HG03095 (cell line): ENCODE results near the gene ZC3H4.
"Not testable (repeated sequence)": the region's sequence is repeated elsewhere in the genome, so short reads cannot be mapped to it uniquely, and the experiment has no call there.

ENCODE experiments used
- ATAC-seq: cut with Tn5 transposase; IDR thresholded peaks from one replicate; pipeline ENCODE4 v1.9.1; 2021; ENCODE audit warnings: moderate library complexity; ENCODE audit not compliant: unreplicated experiment

ZC3H4 gene

GRCh38 chr19:47086280-47086679 is 27.3 kb downstream of the ZC3H4 start:
- no peak for ATAC-seq

- no peak for ATAC-seq
Measured at GRCh38 chr19:47084879-47085439, 28.6 kb downstream of the ZC3H4 start.

GRCh38 chr19:47082493-47082892 is 31.1 kb downstream of the ZC3H4 start:
- no peak for ATAC-seq

- no peak for ATAC-seq
Measured at GRCh38 chr19:47081095-47081494, 32.5 kb downstream of the ZC3H4 start.

- not testable (repeated sequence) for ATAC-seq
Measured at GRCh38 chr19:47078351-47078750, 35.2 kb downstream of the ZC3H4 start.

GRCh38 chr19:47075941-47076340 is 37.6 kb downstream of the ZC3H4 start:
- ATAC-seq, result no peak

- no peak for ATAC-seq
Measured at GRCh38 chr19:47075179-47075810, 38.3 kb downstream of the ZC3H4 start.

- no peak for ATAC-seq
Measured at GRCh38 chr19:47074621-47075020, 39.0 kb downstream of the ZC3H4 start.

- ATAC-seq, result no peak
Measured at GRCh38 chr19:47073574-47073973, 40.0 kb downstream of the ZC3H4 start.

- ATAC-seq, result no peak
Measured at GRCh38 chr19:47072323-47072722, 41.3 kb downstream of the ZC3H4 start.

- ATAC-seq, result no peak
Measured at GRCh38 chr19:47071731-47072130, 41.8 kb downstream of the ZC3H4 start.

- ATAC-seq, result no peak
Measured at GRCh38 chr19:47070756-47071155, 42.8 kb downstream of the ZC3H4 start.

- no peak for ATAC-seq
Measured at GRCh38 chr19:47069795-47070194, 43.8 kb downstream of the ZC3H4 start.

GRCh38 chr19:47068876-47069406 is 44.6 kb downstream of the ZC3H4 start:
- ATAC-seq, result no peak

- no peak for ATAC-seq
Measured at GRCh38 chr19:47068246-47068645, 45.3 kb downstream of the ZC3H4 start.

GRCh38 chr19:47067215-47067847 is 46.2 kb downstream of the ZC3H4 start:
- ATAC-seq, result no peak

GRCh38 chr19:47066376-47067214 is 47.0 kb downstream of the ZC3H4 start:
- no peak for ATAC-seq

GRCh38 chr19:47065242-47065641 is 48.3 kb downstream of the ZC3H4 start:
- no peak for ATAC-seq

GRCh38 chr19:47063874-47064273 is 49.7 kb downstream of the ZC3H4 start:
- ATAC-seq, result no peak

- ATAC-seq, result no peak
Measured at GRCh38 chr19:47058621-47059022, 55.0 kb downstream of the ZC3H4 start.

- no peak for ATAC-seq
Measured at GRCh38 chr19:47057328-47057727, 56.2 kb downstream of the ZC3H4 start.
